MM.1S (cell line): ENCODE results near the gene OTOA.
"Not testable (repeated sequence)": the region's sequence is repeated elsewhere in the genome, so short reads cannot be mapped to it uniquely, and the experiment has no call there.

Source experiments
- CTCF ChIP-seq: fragments of 300-600 bp; sonication (generic); IDR thresholded peaks from 2 replicates; pipeline ENCODE4 v1.5.1; 2016; ENCODE audit warnings: antibody characterized with exemption, low read length, mixed read lengths
- EZH2 ChIP-seq: fragments of 300-600 bp; sonication (generic); optimal IDR thresholded peaks from 2 replicates; pipeline ENCODE3; 2017; ENCODE audit warnings: low read depth, mild to moderate bottlenecking, antibody characterized with exemption, low read length, mixed read lengths

GRCh38 chr16:21649826-21650406, 13.9 kb upstream of the OTOA start:
- TF ChIP-seq CTCF, EZH2: not testable (repeated sequence)
